Common myeloid progenitor, CD34-positive (primary cell): ENCODE results near the gene MGLL. TPM values are rescaled to one million over a fixed set of nuclear protein-coding genes. Genes with fewer than 3 reads are reported as not detected.

Source experiments
- CTCF ChIA-PET: fragments of 350-600 bp; sonication (Branson Sonifier 250); formaldehyde crosslinking; loops from one replicate; lab custom pipeline; 2021; ENCODE audit warnings: antibody characterized with exemption; lab: Charles Lee
- POLR2A ChIA-PET: fragments of 350-600 bp; sonication (Branson Sonifier 250); formaldehyde crosslinking; loops from one replicate; lab custom pipeline; 2021; ENCODE audit warnings: antibody characterized with exemption; lab: Charles Lee
- DNase-seq, 3 donors: peaks; one replicate each; pipeline versions ENCODE4 v3.0.0 to v3.0.0-alpha.2; 2013
- H3K27ac ChIP-seq, 2 experiments: 1 replicate in 1 of 2; 2 replicates in 1 of 2; pipeline ENCODE4 v1.7.0; 2013; ENCODE audit warnings: inconsistent platforms in 2 of 2, low read length in 2 of 2, mild to moderate bottlenecking in 2 of 2, low read depth in 1 of 2, moderate library complexity in 1 of 2; ENCODE audit not compliant: severe bottlenecking in 2 of 2, insufficient read depth in 1 of 2, poor library complexity in 1 of 2
- H3K27me3 ChIP-seq, 5 experiments: replicated peaks in 2 of 5; 1 replicate in 3 of 5; 2 replicates in 2 of 5; pipeline versions ENCODE4 v1.6.1 to v1.7.0; 2013; ENCODE audit warnings: low read length in 4 of 5, mild to moderate bottlenecking in 2 of 5, moderate library complexity in 2 of 5, inconsistent platforms in 1 of 5; ENCODE audit not compliant: insufficient read depth in 5 of 5, control insufficient read depth in 4 of 5
- H3K36me3 ChIP-seq, 4 experiments: 1 replicate in 2 of 4; 2 replicates in 2 of 4; pipeline versions ENCODE4 v1.6.1 to v1.7.0; 2013; ENCODE audit warnings: low read length in 3 of 4, control low read depth in 1 of 4, mild to moderate bottlenecking in 1 of 4; ENCODE audit not compliant: control insufficient read depth in 4 of 4, insufficient read depth in 4 of 4
- H3K4me1 ChIP-seq, 4 experiments: 1 replicate in 3 of 4; 2 replicates in 1 of 4; pipeline versions ENCODE4 v1.6.1 to v1.7.1; 2013; ENCODE audit warnings: low read length in 3 of 4, mild to moderate bottlenecking in 3 of 4, control low read depth in 1 of 4, inconsistent platforms in 1 of 4, moderate library complexity in 1 of 4; ENCODE audit not compliant: control insufficient read depth in 4 of 4, insufficient read depth in 4 of 4; ENCODE audit errors: control extremely low read depth in 1 of 4
- H3K4me3 ChIP-seq, 7 experiments: 1 replicate in 4 of 7; 2 replicates in 3 of 7; pipeline versions ENCODE4 v1.5.1 to v1.7.0; 2013; ENCODE audit warnings: mild to moderate bottlenecking in 7 of 7, low read length in 6 of 7, moderate library complexity in 6 of 7, inconsistent platforms in 2 of 7, low read depth in 2 of 7, control low read depth in 1 of 7; ENCODE audit not compliant: insufficient read depth in 4 of 7, control insufficient read depth in 1 of 7; ENCODE audit errors: extremely low read depth in 1 of 7
- H3K9me3 ChIP-seq, 5 experiments: 1 replicate in 4 of 5; 2 replicates in 1 of 5; pipeline versions ENCODE4 v1.6.1 to v1.7.1; 2013; ENCODE audit warnings: low read length in 4 of 5, mild to moderate bottlenecking in 2 of 5, inconsistent platforms in 1 of 5, low read depth in 1 of 5, moderate library complexity in 1 of 5; ENCODE audit not compliant: control insufficient read depth in 4 of 5, insufficient read depth in 2 of 5; ENCODE audit errors: control extremely low read depth in 1 of 5
- WGBS: methylation state at CpG from one replicate; pipeline ENCODE4 v1.1.5; 2013; ENCODE audit not compliant: insufficient coverage; 5-methylcytosine and 5-hydroxymethylcytosine counted together
- polyA plus RNA-seq: library from polyadenylated mRNA; unstranded; fragments of 120-200 nt; gene quantifications from one replicate; pipeline ENCODE4 v1.2.1, GENCODE V29; 2013

MGLL gene
- polyA plus RNA-seq: 45.7 TPM

- H3K27me3 ChIP-seq: no peaks in the 10 kb centered on the region
- DNase-seq: no peak
- peaks cover 0 to 25% (median 13%) of the 10 kb centered on the region in 4 experiments for H3K36me3 ChIP-seq
- ChIA-PET CTCF (interaction anchor here (1.0 to 8.4 kb wide), 14 partner anchors 8 to 247 kb away, joined by 3 to 82 read pairs (median 6); no protein-coding TSS in a partner anchor), POLR2A (interaction anchor here (0.6 to 1.9 kb wide), 5 partner anchors 22 to 72 kb away, joined by 3 to 7 read pairs (median 4); no protein-coding TSS in a partner anchor)
- H3K9me3 ChIP-seq: peaks cover 0 to 2% (median 0%) of the 10 kb centered on the region in 5 experiments
- peaks cover 11 to 61% (median 45%) of the 10 kb centered on the region in 4 experiments for H3K4me1 ChIP-seq
- WGBS: 0% methylated on average over 17 of the region's 23 CpGs
- peak within 1 kb of the TSS; percentile 69 to 92 (median 89) for H3K4me3 ChIP-seq
- H3K27ac ChIP-seq: peak within 1 kb of the TSS; percentile 50 to 81
Measured at GRCh38 chr3:127822041-127822681, at the start of gene MGLL. Gene MGLL (minus strand): TSS chr3:127822515. CDS start chr3:127822318, 197 bp downstream.

- H3K27ac ChIP-seq: no peak overlapping the region
- no peaks in the 10 kb centered on the region for H3K4me1 ChIP-seq
- CTCF ChIA-PET: no interaction called here
- WGBS: 93% methylated on average over 3 of the region's 4 CpGs
- no peak for DNase-seq
- no peaks in the 10 kb centered on the region for H3K36me3 ChIP-seq
- no peak overlapping the region for H3K4me3 ChIP-seq
- H3K27me3 ChIP-seq: no peaks in the 10 kb centered on the region
- POLR2A ChIA-PET: no interaction called here
- H3K9me3 ChIP-seq: peaks cover 0 to 2% (median 0%) of the 10 kb centered on the region in 5 experiments
Measured at GRCh38 chr3:127870156-127870555, 47.8 kb upstream of the MGLL start.

- CTCF ChIA-PET: no interaction called here
- H3K4me3 ChIP-seq: no peak overlapping the region
- DNase-seq: no peak
- H3K36me3 ChIP-seq: no peaks in the 10 kb centered on the region
- no peak overlapping the region for H3K27ac ChIP-seq
- POLR2A ChIA-PET: no interaction called here
- H3K4me1 ChIP-seq: no peaks in the 10 kb centered on the region
- H3K27me3 ChIP-seq: no peaks in the 10 kb centered on the region
- H3K9me3 ChIP-seq: peaks cover 0 to 2% (median 0%) of the 10 kb centered on the region in 5 experiments
Measured at GRCh38 chr3:127867986-127868385, 45.7 kb upstream of the MGLL start.

GRCh38 chr3:127867412-127867811 is 45.1 kb upstream of the MGLL start:
- H3K36me3 ChIP-seq: no peaks in the 10 kb centered on the region
- H3K9me3 ChIP-seq: peaks cover 0 to 2% (median 0%) of the 10 kb centered on the region in 5 experiments
- DNase-seq: no peak
- WGBS: no CpG with 5 or more reads among the region's 2 CpGs
- ChIA-PET CTCF (no interaction called here), POLR2A (no interaction called here)
- H3K4me1 ChIP-seq: no peaks in the 10 kb centered on the region
- no peak overlapping the region for H3K4me3 ChIP-seq
- H3K27ac ChIP-seq: no peak overlapping the region
- no peaks in the 10 kb centered on the region for H3K27me3 ChIP-seq

- Histone ChIP-seq H3K27ac (no peak overlapping the region), H3K27me3 (no peaks in the 10 kb centered on the region), H3K9me3 (peaks cover 0 to 2% (median 0%) of the 10 kb centered on the region in 5 experiments), H3K4me1 (no peaks in the 10 kb centered on the region), H3K4me3 (no peak overlapping the region), H3K36me3 (no peaks in the 10 kb centered on the region)
- CTCF ChIA-PET: interaction anchor here (0.6 to 1.2 kb wide), 3 partner anchors 8 to 26 kb away, joined by 3 to 5 read pairs (median 3); no protein-coding TSS in a partner anchor
- 88% methylated on average over 1 of the region's 4 CpGs for WGBS
- POLR2A ChIA-PET: no interaction called here
- no peak for DNase-seq
Measured at GRCh38 chr3:127865941-127866340, 43.6 kb upstream of the MGLL start.

- H3K27me3 ChIP-seq: no peaks in the 10 kb centered on the region
- POLR2A ChIA-PET: interaction anchor here (0.6 kb wide), 1 partner anchor 149 kb away, joined by 6 read pairs; no protein-coding TSS in a partner anchor
- H3K4me3 ChIP-seq: no peak overlapping the region
- no peak overlapping the region for H3K27ac ChIP-seq
- peak; percentile 18 to 63 (median 29) for DNase-seq
- CTCF ChIA-PET: interaction anchor here (0.8 kb wide), 1 partner anchor 8 kb away, joined by 3 read pairs; no protein-coding TSS in a partner anchor
- no peaks in the 10 kb centered on the region for H3K36me3 ChIP-seq
- WGBS: 83% methylated on average over 5 of the region's 7 CpGs
- H3K4me1 ChIP-seq: peaks cover 0 to 5% (median 0%) of the 10 kb centered on the region in 4 experiments
- H3K9me3 ChIP-seq: no peaks in the 10 kb centered on the region
Measured at GRCh38 chr3:127860211-127860696, 37.9 kb upstream of the MGLL start.

GRCh38 chr3:127859730-127860129 is 37.4 kb upstream of the MGLL start:
- ChIA-PET CTCF (interaction anchor here (1.1 kb wide), 1 partner anchor 56 kb away, joined by 3 read pairs; no protein-coding TSS in a partner anchor), POLR2A (no interaction called here)
- no peaks in the 10 kb centered on the region for H3K27me3 ChIP-seq
- H3K27ac ChIP-seq: no peak overlapping the region
- H3K36me3 ChIP-seq: no peaks in the 10 kb centered on the region
- peaks cover 0 to 5% (median 0%) of the 10 kb centered on the region in 4 experiments for H3K4me1 ChIP-seq
- H3K9me3 ChIP-seq: no peaks in the 10 kb centered on the region
- no peak overlapping the region for H3K4me3 ChIP-seq
- no peak for DNase-seq
- 95% methylated on average over 3 of the region's 6 CpGs for WGBS
